Loucy (cell line): Measurements from ENCODE around the gene RCAN1.

Experiments used
- EZH2phosphoT487 ChIP-seq: fragments of 200-600 bp; IDR thresholded peaks from 2 replicates; pipeline ENCODE4 v1.6.1; 2018; ENCODE audit warnings: antibody characterized with exemption, mild to moderate bottlenecking, moderate library complexity, borderline replicate concordance
- TF ChIP-seq, protein P1 (sequence below): fragments of 200-600 bp; sonication (generic); conservative IDR thresholded peaks from 2 replicates; pipeline ENCODE4 v1.5.1; 2014; ENCODE audit warnings: mild to moderate bottlenecking, antibody characterized with exemption, low read length

DNA sequence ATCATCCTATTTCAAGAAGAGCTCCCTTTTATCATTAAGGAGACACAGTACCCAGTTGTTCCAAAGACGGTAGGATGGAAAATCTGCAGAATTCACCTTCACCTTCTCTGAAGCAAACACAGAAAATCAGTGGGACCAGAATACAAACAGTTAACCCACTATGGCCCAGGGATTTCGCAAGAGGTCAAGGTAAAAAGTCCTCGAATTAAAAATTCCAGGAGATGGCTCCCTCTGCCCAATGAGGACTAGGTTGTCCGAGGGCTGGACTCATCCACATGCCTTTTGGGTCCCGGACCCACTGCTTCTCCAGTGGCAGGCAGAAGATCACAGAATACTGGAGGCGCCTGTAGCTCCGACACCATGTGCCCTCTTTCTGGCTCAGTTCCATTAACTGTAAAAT lies 42.9 kb downstream of the RCAN1 start:
- TF ChIP-seq, protein P1, sequence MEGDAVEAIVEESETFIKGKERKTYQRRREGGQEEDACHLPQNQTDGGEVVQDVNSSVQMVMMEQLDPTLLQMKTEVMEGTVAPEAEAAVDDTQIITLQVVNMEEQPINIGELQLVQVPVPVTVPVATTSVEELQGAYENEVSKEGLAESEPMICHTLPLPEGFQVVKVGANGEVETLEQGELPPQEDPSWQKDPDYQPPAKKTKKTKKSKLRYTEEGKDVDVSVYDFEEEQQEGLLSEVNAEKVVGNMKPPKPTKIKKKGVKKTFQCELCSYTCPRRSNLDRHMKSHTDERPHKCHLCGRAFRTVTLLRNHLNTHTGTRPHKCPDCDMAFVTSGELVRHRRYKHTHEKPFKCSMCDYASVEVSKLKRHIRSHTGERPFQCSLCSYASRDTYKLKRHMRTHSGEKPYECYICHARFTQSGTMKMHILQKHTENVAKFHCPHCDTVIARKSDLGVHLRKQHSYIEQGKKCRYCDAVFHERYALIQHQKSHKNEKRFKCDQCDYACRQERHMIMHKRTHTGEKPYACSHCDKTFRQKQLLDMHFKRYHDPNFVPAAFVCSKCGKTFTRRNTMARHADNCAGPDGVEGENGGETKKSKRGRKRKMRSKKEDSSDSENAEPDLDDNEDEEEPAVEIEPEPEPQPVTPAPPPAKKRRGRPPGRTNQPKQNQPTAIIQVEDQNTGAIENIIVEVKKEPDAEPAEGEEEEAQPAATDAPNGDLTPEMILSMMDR: no peak
- TF ChIP-seq EZH2phosphoT487: no peak
